Subcutaneous adipose tissue (tissue), 4 donors: ENCODE results near the gene TMEM248. TPM values are rescaled to one million over a fixed set of nuclear protein-coding genes. Genes with fewer than 3 reads are reported as not detected.

Experiments
- total RNA-seq, 4 donors: library from RNA; depleted of rRNA; stranded (reverse); fragments of >200 nt; gene quantifications; one replicate each; pipeline ENCODE4 v1.1.0, GENCODE V29; 2016
- TF ChIP-seq, protein P1 (sequence below): fragments of 450-650 bp; IDR thresholded peaks from one replicate; pipeline ENCODE4 v1.5.1; 2016; ENCODE audit warnings: low read depth, mild to moderate bottlenecking, control low read depth, antibody characterized with exemption, moderate library complexity

The TMEM248 gene
- total RNA-seq, 4 donors from 2014 or later = 71.8 to 131 (median 81.7) TPM

DNA sequence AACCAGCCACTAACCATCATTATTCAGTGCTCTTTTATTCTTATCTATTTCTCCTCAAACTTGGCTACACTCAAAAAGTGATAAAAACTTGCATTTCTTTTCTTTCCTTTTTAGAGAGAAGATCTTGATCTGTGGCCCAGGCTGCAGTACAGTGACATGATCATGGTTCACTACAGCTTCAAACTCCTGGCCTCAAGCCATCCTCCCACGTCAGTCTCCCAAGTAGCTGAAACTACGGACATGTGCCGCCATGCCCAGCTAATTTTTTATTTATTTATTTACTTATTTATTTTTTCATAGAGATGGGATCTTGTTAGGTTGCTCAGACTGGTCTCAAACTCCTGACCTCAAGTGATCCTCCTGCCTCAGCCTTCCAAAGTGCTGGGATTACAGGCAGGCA lies 24.6 kb upstream of the TMEM248 start:
- TF ChIP-seq, protein P1, sequence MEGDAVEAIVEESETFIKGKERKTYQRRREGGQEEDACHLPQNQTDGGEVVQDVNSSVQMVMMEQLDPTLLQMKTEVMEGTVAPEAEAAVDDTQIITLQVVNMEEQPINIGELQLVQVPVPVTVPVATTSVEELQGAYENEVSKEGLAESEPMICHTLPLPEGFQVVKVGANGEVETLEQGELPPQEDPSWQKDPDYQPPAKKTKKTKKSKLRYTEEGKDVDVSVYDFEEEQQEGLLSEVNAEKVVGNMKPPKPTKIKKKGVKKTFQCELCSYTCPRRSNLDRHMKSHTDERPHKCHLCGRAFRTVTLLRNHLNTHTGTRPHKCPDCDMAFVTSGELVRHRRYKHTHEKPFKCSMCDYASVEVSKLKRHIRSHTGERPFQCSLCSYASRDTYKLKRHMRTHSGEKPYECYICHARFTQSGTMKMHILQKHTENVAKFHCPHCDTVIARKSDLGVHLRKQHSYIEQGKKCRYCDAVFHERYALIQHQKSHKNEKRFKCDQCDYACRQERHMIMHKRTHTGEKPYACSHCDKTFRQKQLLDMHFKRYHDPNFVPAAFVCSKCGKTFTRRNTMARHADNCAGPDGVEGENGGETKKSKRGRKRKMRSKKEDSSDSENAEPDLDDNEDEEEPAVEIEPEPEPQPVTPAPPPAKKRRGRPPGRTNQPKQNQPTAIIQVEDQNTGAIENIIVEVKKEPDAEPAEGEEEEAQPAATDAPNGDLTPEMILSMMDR = no peak

DNA sequence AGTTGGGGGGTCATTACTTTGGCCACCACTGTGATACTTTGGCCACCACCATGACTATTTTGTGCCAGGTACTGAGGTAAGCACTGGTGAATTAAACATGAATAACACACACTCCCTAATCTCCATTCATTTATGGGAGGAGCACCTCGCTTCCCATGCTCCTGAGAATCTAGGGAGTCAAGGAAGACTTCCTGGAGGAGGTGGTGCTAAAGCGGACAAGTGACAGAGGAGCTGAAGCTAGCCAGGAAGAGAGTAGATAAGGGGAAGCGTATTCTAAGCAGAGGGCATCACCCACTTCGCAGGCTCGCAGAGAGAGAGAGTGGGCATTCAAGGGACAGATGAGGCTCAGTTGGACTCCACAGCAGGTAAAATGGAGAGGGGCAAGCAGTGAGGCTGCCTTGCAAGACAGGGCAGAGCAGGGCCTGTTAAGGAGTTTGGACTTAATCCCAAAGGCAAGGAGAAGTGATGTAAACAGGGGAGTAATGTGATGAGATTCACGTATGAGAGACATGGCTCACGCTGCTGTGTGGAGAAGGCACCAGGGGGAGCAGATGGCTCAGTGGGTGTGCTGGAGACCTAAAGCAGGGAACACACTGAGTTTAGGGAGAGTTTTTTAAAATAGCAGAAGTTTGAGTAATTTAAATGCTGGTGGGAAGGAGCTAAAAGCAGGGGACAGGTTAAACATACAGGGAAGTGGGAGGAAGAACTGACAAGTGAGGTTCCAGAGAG lies 21.3 kb upstream of the TMEM248 start:
- TF ChIP-seq, protein P1 = no peak

DNA sequence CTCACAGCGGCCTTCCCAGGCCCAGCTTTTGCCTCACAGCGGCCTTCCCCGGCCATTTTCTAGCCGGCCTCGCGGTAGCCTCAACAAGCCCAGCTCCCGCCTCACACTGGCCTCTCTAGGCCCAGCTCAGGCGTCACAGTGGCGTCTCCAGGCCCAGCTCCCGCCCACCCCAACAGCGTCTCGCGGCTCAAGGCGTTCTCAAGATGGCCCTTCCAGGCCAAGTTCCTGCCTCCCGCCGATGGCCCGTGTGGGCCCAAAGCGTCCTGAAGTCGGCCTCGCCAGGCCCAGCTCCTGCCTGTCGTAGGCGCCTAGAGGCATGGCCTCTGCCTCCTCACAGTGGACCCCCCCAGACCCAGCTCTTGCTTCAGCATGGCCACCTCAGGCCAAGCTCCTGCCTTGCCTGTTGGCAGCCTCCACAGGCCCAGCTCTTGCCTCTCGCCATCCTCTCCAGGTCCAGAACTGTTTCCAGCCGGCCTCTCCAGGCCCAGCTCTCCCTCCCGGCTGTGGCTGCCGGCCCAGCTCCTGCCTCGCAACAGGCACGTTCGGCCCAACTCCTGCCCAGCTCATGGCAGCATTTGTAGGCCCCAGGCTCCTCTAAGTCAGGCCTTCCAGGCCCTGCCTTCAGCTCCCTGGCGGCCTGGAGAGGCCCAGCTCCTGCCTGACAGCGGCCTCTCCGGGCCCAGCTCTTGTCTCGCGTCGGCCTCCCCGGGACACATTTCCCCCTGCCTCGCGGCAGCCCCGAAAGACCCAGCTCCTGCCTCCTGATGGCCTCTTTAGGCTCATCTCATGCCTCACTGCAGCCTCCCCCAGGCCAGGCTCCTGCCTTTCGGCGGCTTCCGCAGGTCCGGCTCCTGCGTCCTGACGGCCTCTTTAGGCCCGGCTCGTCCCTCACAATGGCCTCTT lies 18.8 kb upstream of the TMEM248 start:
- TF ChIP-seq, protein P1 = no peak

DNA sequence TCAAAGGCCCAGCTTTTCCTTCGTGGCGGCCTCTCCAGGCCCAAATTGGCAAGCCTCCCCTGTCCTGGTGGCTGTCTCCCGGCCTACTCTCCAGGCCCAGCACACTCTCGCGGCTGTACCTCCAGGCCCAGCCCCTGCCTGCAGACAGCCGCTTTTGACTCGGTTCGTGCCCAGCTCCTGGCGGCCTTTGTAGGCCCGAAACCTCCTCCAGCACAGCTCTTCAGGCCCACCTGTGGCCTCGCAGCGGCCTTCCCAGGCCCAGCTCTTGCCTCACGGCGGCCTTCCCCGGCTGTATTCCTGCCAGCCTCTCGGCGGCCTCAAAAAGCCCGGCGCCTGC lies 18.2 kb upstream of the TMEM248 start:
- TF ChIP-seq, protein P1 = no peak

DNA sequence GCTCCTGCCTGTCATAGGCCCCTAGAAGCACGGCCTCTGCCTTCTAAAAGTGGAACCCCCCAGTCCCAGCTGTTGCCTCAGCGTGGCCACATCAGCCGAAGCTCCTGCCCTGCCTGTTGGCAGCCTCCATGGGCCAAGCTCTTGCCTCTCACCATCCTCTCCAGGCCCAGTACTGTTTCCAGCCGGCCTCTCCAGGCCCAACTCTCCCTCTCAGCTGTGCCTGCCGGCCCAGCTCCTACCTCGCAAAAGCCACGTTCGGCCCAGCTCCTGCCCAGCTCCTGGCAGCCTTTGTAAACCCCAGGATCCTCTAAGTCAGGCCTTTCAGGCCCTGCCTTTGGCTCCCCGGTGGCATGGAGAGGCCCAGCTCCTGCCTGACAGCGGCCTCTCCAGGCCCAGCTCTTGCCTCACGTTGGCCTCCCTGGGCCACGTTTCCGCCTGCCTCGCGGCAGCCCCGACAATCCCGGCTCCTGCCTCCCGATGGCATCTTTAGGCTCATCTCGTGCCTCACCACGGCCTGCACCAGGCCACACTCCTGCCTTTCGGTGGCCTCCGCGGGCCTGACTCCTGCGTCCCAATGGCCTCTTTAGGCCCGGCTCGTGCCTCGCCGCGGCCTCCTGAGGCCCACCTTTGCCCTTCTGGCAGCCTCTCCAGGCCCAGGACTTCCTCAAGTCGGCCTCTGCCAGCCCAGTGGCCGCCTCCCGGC lies 17.5 kb upstream of the TMEM248 start:
- TF ChIP-seq, protein P1 = no peak

DNA sequence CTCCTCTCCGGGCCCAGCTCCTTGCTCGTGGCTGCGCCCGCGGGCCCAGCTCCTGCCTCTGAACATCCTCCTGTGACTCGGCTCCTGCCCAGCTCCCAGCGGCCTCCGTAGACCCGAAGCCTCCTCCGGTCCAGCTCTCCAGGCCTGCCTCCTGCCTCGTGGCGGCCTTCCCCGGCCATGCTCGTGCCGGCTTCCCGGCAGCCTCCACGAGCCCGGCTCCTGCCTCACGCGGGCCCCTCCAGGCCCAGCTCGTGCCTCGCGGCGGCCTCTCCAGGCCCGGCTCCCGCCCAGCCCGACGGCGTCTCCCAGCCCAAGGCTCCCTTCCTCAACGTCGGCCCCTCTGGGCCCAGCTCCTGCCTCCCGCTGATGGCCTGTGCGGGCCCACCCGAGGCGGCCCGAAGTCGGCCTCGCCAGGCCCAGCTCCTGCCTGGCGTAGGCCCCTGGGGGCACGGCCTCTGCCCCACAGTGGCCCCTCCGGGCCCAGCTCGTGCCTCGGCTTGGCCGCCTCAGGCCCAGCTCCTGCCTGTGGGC lies 16.9 kb upstream of the TMEM248 start:
- TF ChIP-seq, protein P1 = no peak
